GM15510 (cell line): ENCODE results near the gene LRRK1.

Experiments used
- POLR2A ChIP-seq: IDR thresholded peaks from 3 replicates; pipeline ENCODE4 v1.6.1; 2011; ENCODE audit warnings: borderline replicate concordance; ENCODE audit not compliant: insufficient read length; ENCODE audit errors: extremely low read depth

LRRK1 gene

GRCh38 chr15:101115786-101116680 is 196.9 kb downstream of the LRRK1 start:
- no peak for TF ChIP-seq POLR2A

GRCh38 chr15:101116681-101116976 is 197.5 kb downstream of the LRRK1 start:
- no peak for TF ChIP-seq POLR2A

GRCh38 chr15:101118116-101118515 is 199.0 kb downstream of the LRRK1 start:
- no peak for TF ChIP-seq POLR2A

- TF ChIP-seq POLR2A = no peak
Measured at GRCh38 chr15:101118615-101119014, 199.5 kb downstream of the LRRK1 start.

GRCh38 chr15:101119181-101119580 is 200.0 kb downstream of the LRRK1 start:
- TF ChIP-seq POLR2A = no peak
